Gastrocnemius medialis (tissue), 4 donors: ENCODE measurements around the gene SLC10A1. TPM values are rescaled to one million over a fixed set of nuclear protein-coding genes. Genes with fewer than 3 reads are reported as not detected.

Experiments
- ATAC-seq, 2 donors: fragments of 150-250 bp; one replicate each; pipeline ENCODE4 v1.9.1; 2016
- DNase-seq, 2 donors: peaks; one replicate each; pipeline ENCODE4 v3.0.0-alpha.2; 2019
- H3K27ac ChIP-seq, 4 donors: fragments of 200-600 bp; sonication (generic); 1 replicate in 1 of 4; 2 replicates in 3 of 4; pipeline ENCODE4 v1.5.1; 2016 to 2018; ENCODE audit warnings: mild to moderate bottlenecking in 2 of 4, moderate library complexity in 1 of 4
- H3K27me3 ChIP-seq, 3 donors: fragments of 200-600 bp; sonication (generic) in 2 of 3; 1 replicate in 1 of 3; 2 replicates in 2 of 3; pipeline versions ENCODE4 v1.5.1 to v1.6.0; 2016 to 2019; ENCODE audit warnings: mild to moderate bottlenecking in 1 of 3, moderate library complexity in 1 of 3
- H3K36me3 ChIP-seq, 2 donors: fragments of 200-600 bp; sonication (generic) in 1 of 2; one replicate each; pipeline ENCODE4 v1.5.1; 2017 to 2018
- H3K4me1 ChIP-seq, 2 donors: fragments of 200-600 bp; sonication (generic) in 1 of 2; one replicate each; pipeline ENCODE4 v1.5.1; 2016 to 2017; ENCODE audit warnings: mild to moderate bottlenecking in 2 of 2
- H3K4me3 ChIP-seq, 4 donors: fragments of 200-600 bp; sonication (generic) in 3 of 4; 1 replicate in 1 of 4; 2 replicates in 3 of 4; pipeline ENCODE4 v1.5.1; 2016 to 2019; ENCODE audit warnings: mild to moderate bottlenecking in 2 of 4
- H3K9me3 ChIP-seq, 3 donors: fragments of 200-600 bp; sonication (generic) in 2 of 3; 1 replicate in 1 of 3; 2 replicates in 2 of 3; pipeline ENCODE4 v1.5.1; 2016 to 2019
- POLR2A ChIP-seq, 2 donors: fragments of 450-650 bp; IDR thresholded peaks; one replicate each; pipeline ENCODE4 v1.6.1; 2017; ENCODE audit warnings: antibody characterized with exemption in 2 of 2, mild to moderate bottlenecking in 2 of 2, moderate library complexity in 2 of 2
- in situ Hi-C, 4 donors: fragments of 200-750 bp; cut with MboI; loops; one replicate each; pipeline versions ENCODE4 v1.15.0 to v1.8.0; 2017; ENCODE audit warnings: low sequenced_read_pairs in 4 of 4
- intact Hi-C: fragments of 100-400 bp; cut with DNase I; formaldehyde crosslinking; loops from one replicate; pipeline ENCODE4 v1.15.1; 2023; ENCODE audit warnings: low total_unique reads
- total RNA-seq, 4 donors: library from RNA; depleted of rRNA; stranded (reverse); fragments of >200 nt; gene quantifications; one replicate each; pipeline versions ENCODE4 v1.1.0 to v1.2.3, GENCODE V29; 2016
- TF ChIP-seq, protein P1 (sequence below), 5 experiments: fragments of 450-650 bp in 3 of 5; fragments of 200-600 bp in 2 of 5; sonication (generic) in 2 of 5; IDR thresholded peaks in 4 of 5; conservative IDR thresholded peaks in 1 of 5; 1 replicate in 4 of 5; 2 replicates in 1 of 5; pipeline ENCODE4 v1.5.1; 2016 to 2019; ENCODE audit warnings: antibody characterized with exemption in 5 of 5, mild to moderate bottlenecking in 3 of 5, moderate library complexity in 3 of 5

SLC10A1 gene
- total RNA-seq, 4 donors from 2014 or later, result 0.22 to 0.23 TPM; not detected in 2

DNA sequence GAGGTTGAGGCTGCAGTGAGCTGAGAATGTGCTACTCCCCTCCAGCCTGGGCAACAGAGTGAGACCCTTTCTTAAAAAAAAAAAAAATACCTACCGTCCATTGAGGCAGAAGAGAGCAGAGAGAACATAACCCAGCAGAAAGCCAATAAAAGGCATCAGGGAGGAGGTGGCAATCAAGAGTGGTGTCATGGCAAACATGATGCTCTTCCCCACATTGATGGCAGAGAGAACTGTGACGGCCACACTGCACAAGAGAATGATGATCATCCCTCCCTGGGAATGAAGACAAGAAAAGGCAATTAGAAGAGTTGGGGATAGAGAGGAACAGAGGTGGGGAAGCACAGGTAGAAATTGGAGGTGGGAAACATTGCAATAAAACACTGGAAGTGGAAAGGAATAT, 18.0 kb downstream of the SLC10A1 start:
- Histone ChIP-seq H3K4me1 (peaks cover 7 to 14% of the 10 kb centered on the region in 2 donors), H3K4me3 (no peak overlapping the region), H3K27me3 (no peaks in the 10 kb centered on the region), H3K36me3 (peaks cover 0 to 53% of the 10 kb centered on the region in 2 donors), H3K9me3 (no peaks in the 10 kb centered on the region), H3K27ac (no peak overlapping the region)
- in situ Hi-C loops, result no loop called here
- DNase-seq (no peak), ATAC-seq (no peak)
- TF ChIP-seq, protein P1, sequence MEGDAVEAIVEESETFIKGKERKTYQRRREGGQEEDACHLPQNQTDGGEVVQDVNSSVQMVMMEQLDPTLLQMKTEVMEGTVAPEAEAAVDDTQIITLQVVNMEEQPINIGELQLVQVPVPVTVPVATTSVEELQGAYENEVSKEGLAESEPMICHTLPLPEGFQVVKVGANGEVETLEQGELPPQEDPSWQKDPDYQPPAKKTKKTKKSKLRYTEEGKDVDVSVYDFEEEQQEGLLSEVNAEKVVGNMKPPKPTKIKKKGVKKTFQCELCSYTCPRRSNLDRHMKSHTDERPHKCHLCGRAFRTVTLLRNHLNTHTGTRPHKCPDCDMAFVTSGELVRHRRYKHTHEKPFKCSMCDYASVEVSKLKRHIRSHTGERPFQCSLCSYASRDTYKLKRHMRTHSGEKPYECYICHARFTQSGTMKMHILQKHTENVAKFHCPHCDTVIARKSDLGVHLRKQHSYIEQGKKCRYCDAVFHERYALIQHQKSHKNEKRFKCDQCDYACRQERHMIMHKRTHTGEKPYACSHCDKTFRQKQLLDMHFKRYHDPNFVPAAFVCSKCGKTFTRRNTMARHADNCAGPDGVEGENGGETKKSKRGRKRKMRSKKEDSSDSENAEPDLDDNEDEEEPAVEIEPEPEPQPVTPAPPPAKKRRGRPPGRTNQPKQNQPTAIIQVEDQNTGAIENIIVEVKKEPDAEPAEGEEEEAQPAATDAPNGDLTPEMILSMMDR (IDR thresholded peaks at IDR 0.05 in 4 of 5, conservative IDR thresholded peaks at IDR 0.05 in 1 of 5), result no peak
- no peak for TF ChIP-seq POLR2A (IDR thresholded peaks at IDR 0.05)
- intact Hi-C loops, result no loop called here

DNA sequence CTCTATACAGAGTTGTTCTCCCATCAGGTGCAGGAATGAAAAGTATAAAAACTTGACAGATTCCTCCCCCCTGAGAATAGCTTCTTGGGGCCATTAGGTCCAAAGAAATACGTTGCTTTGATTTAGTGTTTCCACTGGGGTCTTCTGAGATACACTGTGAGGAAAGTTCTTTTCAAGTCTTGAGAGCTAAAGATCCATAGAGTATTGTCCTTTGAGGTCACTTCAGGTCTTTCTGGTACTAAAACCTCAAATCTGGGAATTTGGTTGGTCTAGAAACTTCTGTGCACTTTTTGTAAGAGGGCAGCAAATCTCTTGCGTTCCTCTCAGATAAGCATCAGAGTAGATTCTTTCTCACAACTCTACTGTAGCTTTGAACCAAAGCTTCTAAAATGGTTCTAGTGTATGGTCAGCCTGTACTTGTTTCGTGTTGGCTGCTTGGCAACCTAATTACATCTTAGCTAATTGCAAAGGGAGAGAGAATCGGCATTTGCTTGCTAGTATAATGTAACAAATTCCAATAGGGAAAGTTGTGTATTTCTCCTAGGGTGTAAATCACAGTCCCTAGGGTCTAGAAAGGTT, 20.1 kb downstream of the SLC10A1 start:
- Histone ChIP-seq H3K27me3 (no peaks in the 10 kb centered on the region), H3K4me3 (no peak overlapping the region), H3K9me3 (no peaks in the 10 kb centered on the region), H3K36me3 (peaks cover 2 to 72% of the 10 kb centered on the region in 2 donors), H3K4me1 (peaks cover 7 to 14% of the 10 kb centered on the region in 2 donors), H3K27ac (no peak overlapping the region)
- no peak for ATAC-seq
- in situ Hi-C loops (no loop called here), intact Hi-C loops (no loop called here)
- DNase-seq, result no peak
- TF ChIP-seq, protein P1 (IDR thresholded peaks at IDR 0.05 in 4 of 5, conservative IDR thresholded peaks at IDR 0.05 in 1 of 5), result no peak
- no peak for TF ChIP-seq POLR2A (IDR thresholded peaks at IDR 0.05)

DNA sequence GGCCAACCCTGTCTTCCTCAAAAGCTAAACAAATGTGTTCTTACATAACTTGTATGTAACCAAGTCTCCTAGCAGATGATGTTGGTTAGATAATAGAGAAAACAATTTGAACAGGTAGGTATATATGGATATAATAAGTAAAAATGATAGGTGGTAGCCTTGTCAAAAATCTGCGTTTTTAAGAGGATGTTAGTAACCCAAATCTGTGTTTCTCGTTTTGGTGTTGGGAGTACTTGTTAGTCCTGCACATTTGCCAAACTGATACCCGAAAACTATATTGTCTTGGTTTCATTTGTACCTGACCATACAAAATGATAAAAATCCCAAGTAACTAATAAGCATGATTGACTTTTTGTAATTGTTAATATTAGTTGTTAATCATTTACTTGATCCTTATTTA, 22.0 kb downstream of the SLC10A1 start:
- no peaks in the 10 kb centered on the region for H3K9me3 ChIP-seq
- no peak overlapping the region for H3K27ac ChIP-seq
- H3K36me3 ChIP-seq, result peaks cover 11 to 85% of the 10 kb centered on the region in 2 donors
- in situ Hi-C loops, result no loop called here
- intact Hi-C loops, result no loop called here
- no peaks in the 10 kb centered on the region for H3K27me3 ChIP-seq
- H3K4me1 ChIP-seq, result peaks cover 21 to 26% of the 10 kb centered on the region in 2 donors
- TF ChIP-seq POLR2A (IDR thresholded peaks at IDR 0.05), result no peak
- TF ChIP-seq, protein P1 (IDR thresholded peaks at IDR 0.05 in 4 of 5, conservative IDR thresholded peaks at IDR 0.05 in 1 of 5), result no peak
- DNase-seq (no peak), ATAC-seq (no peak)
- no peak overlapping the region for H3K4me3 ChIP-seq

DNA sequence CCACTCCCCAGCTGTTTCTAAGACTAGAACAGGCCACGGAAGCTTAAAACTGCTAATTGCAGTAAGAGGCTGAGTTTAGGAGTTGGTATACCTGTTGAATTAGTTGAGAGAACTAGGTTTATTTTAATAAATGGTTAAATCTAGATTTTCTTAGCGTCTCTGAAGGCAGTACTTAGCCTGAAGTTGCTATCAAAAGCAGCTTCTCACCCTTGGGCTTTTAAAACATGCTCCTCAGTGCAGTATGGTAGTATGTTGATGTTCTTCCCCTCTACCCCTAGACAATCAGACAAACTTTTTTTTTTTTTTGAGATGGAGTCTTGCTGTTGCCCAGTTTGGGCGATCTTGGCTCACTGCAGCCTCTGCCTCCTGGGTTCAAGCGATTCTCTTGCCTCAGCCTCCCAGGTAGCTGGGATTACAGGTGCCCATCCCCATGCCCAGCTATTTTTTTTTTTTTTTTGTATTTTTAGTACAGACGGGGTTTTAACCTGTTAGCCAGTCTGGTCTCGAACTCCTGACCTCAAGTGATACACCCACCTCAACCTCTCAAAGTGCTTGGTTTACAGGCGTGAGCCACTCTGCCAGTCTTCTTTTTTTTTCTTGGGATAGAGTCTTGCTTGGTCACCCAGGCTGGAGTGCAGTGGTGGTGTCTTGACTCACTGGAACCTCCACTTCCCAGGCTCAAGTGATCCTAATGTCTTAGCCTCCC, 23.3 kb downstream of the SLC10A1 start:
- Histone ChIP-seq H3K4me3 (no peak overlapping the region), H3K4me1 (peaks cover 34 to 38% of the 10 kb centered on the region in 2 donors), H3K27ac (no peak overlapping the region), H3K27me3 (no peaks in the 10 kb centered on the region), H3K36me3 (peaks cover 15 to 91% of the 10 kb centered on the region in 2 donors), H3K9me3 (no peaks in the 10 kb centered on the region)
- intact Hi-C loops (no loop called here), in situ Hi-C loops (no loop called here)
- DNase-seq, result no peak
- no peak for ATAC-seq
- TF ChIP-seq, protein P1 (IDR thresholded peaks at IDR 0.05 in 4 of 5, conservative IDR thresholded peaks at IDR 0.05 in 1 of 5), result no peak
- no peak for TF ChIP-seq POLR2A (IDR thresholded peaks at IDR 0.05)
